HCT116 (cell line): ENCODE measurements around the gene GRIN3A.

Experiments used
- CEBPB ChIP-seq: IDR thresholded peaks from 2 replicates; pipeline ENCODE4 v1.6.1; 2012; ENCODE audit warnings: low read depth
- EGR1 ChIP-seq: IDR thresholded peaks from 2 replicates; pipeline ENCODE4 v1.6.1; 2012; ENCODE audit warnings: low read depth
- FOSL1 ChIP-seq: IDR thresholded peaks from 2 replicates; pipeline ENCODE4 v1.6.1; 2012; ENCODE audit warnings: low read depth
- JUND ChIP-seq: IDR thresholded peaks from 2 replicates; pipeline ENCODE4 v1.6.1; 2012
- POLR2A ChIP-seq: IDR thresholded peaks from 2 replicates; pipeline ENCODE4 v1.7.0; 2011; ENCODE audit warnings: borderline replicate concordance; ENCODE audit not compliant: insufficient read depth, insufficient read length; ENCODE audit errors: extremely low read depth
- POLR2AphosphoS5 ChIP-seq: IDR thresholded peaks from 2 replicates; pipeline ENCODE4 v1.6.1; 2011; ENCODE audit warnings: mild to moderate bottlenecking, low read depth, low read length, moderate library complexity
- RAD21 ChIP-seq: IDR thresholded peaks from 2 replicates; pipeline ENCODE4 v1.6.1; 2012; ENCODE audit warnings: low read depth, mild to moderate bottlenecking
- ZFX ChIP-seq: fragments of 450-650 bp; IDR thresholded peaks from 2 replicates; pipeline ENCODE4 v1.6.1; 2017
- TF ChIP-seq, protein P1 (sequence below), 3 experiments: fragments of 200-600 bp in 1 of 3; sonication (generic) in 1 of 3; IDR thresholded peaks in 2 of 3; conservative IDR thresholded peaks in 1 of 3; 2 replicates each; pipeline ENCODE4 v1.5.1; 2012 to 2017; ENCODE audit warnings: low read depth in 2 of 3, low read length in 2 of 3, antibody characterized with exemption in 1 of 3, borderline replicate concordance in 1 of 3, control low read depth in 1 of 3, mild to moderate bottlenecking in 1 of 3, mixed read lengths in 1 of 3, mixed run types in 1 of 3, moderate library complexity in 1 of 3; ENCODE audit not compliant: insufficient read depth in 1 of 3
- TF ChIP-seq, protein P2 (sequence below): IDR thresholded peaks from 2 replicates; pipeline ENCODE4 v1.6.1; 2012

DNA sequence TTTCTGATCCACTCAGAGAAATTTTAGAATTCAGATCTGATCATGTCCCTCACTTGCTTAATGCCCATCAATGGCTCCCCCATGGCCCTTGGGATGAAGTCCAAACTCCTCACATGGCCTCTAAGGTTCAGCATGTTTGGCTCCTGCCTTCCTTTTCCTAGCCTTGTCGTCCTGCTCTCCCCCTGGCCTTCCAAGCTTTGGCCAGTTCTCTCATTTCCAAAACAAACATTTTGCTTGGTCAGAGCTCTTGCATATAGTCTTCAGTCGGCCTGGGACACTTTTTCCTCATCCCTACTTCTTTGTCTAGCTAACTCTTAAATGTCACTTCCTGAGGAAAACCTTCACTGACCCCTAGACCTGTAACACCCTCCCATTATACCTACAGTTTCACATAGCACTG, 106.6 kb downstream of the GRIN3A start:
- TF ChIP-seq POLR2A (no peak), FOSL1 (no peak), ZFX (no peak), POLR2AphosphoS5 (no peak), JUND (no peak), RAD21 (no peak), EGR1 (no peak), CEBPB (no peak)
- TF ChIP-seq, protein P1, sequence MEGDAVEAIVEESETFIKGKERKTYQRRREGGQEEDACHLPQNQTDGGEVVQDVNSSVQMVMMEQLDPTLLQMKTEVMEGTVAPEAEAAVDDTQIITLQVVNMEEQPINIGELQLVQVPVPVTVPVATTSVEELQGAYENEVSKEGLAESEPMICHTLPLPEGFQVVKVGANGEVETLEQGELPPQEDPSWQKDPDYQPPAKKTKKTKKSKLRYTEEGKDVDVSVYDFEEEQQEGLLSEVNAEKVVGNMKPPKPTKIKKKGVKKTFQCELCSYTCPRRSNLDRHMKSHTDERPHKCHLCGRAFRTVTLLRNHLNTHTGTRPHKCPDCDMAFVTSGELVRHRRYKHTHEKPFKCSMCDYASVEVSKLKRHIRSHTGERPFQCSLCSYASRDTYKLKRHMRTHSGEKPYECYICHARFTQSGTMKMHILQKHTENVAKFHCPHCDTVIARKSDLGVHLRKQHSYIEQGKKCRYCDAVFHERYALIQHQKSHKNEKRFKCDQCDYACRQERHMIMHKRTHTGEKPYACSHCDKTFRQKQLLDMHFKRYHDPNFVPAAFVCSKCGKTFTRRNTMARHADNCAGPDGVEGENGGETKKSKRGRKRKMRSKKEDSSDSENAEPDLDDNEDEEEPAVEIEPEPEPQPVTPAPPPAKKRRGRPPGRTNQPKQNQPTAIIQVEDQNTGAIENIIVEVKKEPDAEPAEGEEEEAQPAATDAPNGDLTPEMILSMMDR (IDR thresholded peaks at IDR 0.05 in 2 of 3, conservative IDR thresholded peaks at IDR 0.05 in 1 of 3; ENCODE audit: borderline replicate concordance in 1 of 3, insufficient read depth in 1 of 3, low read depth in 2 of 3, low read length in 2 of 3): no peak
- TF ChIP-seq, protein P2, sequence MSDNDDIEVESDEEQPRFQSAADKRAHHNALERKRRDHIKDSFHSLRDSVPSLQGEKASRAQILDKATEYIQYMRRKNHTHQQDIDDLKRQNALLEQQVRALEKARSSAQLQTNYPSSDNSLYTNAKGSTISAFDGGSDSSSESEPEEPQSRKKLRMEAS: no peak
